ENCODE results near the gene FIBIN.
A peak's percentile ranks its signal among the peaks of the same experiment; 100 is the strongest.

FIBIN gene

DNA sequence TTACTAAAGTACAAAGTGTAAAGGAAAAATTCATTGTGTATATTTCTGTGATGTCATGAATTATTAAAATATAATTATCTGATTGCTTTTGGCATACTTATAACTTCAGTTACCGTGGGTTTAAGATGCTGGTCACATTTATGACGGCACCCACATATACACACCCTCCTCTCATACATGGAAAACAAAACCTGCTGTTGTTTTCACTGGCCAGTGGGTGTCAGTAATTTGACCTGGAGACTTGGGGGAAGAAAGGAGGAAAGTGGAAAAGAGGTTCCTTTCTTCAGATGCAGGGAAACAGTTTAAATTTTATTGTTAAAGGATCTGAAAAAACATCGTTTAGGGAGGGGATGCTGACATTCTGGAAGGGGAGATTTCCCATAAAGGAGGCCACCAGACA is 46.0 kb downstream of the FIBIN start:
- POLR2A ChIA-PET = no interaction called here
- no peak for DNase-seq (ENCODE audit: extremely low spot score)
- TF ChIP-seq, protein P1, sequence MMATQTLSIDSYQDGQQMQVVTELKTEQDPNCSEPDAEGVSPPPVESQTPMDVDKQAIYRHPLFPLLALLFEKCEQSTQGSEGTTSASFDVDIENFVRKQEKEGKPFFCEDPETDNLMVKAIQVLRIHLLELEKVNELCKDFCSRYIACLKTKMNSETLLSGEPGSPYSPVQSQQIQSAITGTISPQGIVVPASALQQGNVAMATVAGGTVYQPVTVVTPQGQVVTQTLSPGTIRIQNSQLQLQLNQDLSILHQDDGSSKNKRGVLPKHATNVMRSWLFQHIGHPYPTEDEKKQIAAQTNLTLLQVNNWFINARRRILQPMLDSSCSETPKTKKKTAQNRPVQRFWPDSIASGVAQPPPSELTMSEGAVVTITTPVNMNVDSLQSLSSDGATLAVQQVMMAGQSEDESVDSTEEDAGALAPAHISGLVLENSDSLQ (IDR thresholded peaks at IDR 0.05) = no peak
- TF ChIP-seq FOXA1 (IDR thresholded peaks at IDR 0.05) (no peak), NFRKB (IDR thresholded peaks at IDR 0.05) (no peak), SP1 (IDR thresholded peaks at IDR 0.05) (no peak), CTBP1 (IDR thresholded peaks at IDR 0.05; ENCODE audit: borderline replicate concordance) (no peak), TARDBP (IDR thresholded peaks at IDR 0.05) (no peak), HDGF (IDR thresholded peaks at IDR 0.05; ENCODE audit: borderline replicate concordance) (no peak), ZNF384 (IDR thresholded peaks at IDR 0.05) (no peak), SUZ12 (IDR thresholded peaks at IDR 0.05) (no peak), ELF4 (IDR thresholded peaks at IDR 0.05) (no peak), L3MBTL2 (conservative IDR thresholded peaks at IDR 0.05) (no peak), FOXK2 (IDR thresholded peaks at IDR 0.05) (no peak), BHLHE40 (IDR thresholded peaks at IDR 0.05; ENCODE audit: borderline replicate concordance) (no peak), ARNT (IDR thresholded peaks at IDR 0.05) (no peak), LEF1 (IDR thresholded peaks at IDR 0.05; ENCODE audit: borderline replicate concordance) (no peak), FOXM1 (IDR thresholded peaks at IDR 0.05; ENCODE audit: borderline replicate concordance) (no peak)
- CTCF ChIA-PET = no interaction called here

DNA sequence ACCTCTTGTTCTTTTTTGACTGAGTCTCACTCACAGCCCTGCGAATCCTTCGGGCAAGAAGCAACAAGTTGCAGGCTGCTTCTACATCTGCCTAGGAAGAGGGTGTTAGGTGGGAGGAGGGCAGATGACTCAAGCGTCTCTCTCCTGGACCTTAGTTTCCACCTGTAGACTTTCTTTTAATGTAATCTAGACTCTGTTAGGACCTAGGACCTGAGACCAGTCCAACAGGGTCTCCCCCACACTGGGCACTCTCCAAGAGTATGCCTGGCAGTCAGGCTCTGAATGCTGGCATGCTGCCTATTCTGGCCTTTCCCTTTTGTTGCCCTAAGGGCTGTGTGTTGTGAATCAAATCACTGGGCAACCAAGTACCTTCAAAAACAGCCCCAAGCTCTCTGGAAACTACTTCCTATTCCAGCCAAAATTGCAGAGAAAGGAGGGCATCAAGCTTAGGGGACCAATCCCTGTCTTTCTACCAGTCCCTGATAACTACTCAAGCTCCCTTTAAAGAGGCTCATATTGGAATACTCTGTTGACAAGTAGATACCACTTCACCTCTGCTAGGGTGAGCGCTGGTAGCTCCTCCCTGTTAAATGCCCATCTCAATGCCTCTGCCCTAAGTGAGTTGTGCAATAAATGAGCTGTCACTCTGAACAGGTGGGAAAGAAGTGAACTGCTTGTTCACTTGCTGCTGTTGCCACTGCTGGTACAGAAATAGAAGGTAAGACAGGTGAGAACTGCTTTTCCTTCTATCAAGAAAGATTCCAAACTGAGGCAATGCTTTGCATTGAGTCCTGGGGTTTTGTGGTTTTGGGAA is 46.6 kb downstream of the FIBIN start, which contains the start of gene BBOX1:
Gene BBOX1 (plus strand): TSS at position 514 of the 814 bp plus-strand sequence. CDS start 14,616 bp downstream, outside the sequence.
- no peak for TF ChIP-seq SP1 (IDR thresholded peaks at IDR 0.05)
- no peak for TF ChIP-seq ARNT (IDR thresholded peaks at IDR 0.05)
- TF ChIP-seq HDGF (IDR thresholded peaks at IDR 0.05; ENCODE audit: borderline replicate concordance) = no peak
- TF ChIP-seq, protein P1 (IDR thresholded peaks at IDR 0.05) = 0 out of 2 replicates have a peak, but pooled peaks have one; percentile 12
- TF ChIP-seq FOXA1 (IDR thresholded peaks at IDR 0.05) = no peak
- TF ChIP-seq LEF1 (IDR thresholded peaks at IDR 0.05; ENCODE audit: borderline replicate concordance) = no peak
- TF ChIP-seq NFRKB (IDR thresholded peaks at IDR 0.05) = no peak
- CTCF ChIA-PET = no interaction called here
- POLR2A ChIA-PET = no interaction called here
- no peak for DNase-seq (ENCODE audit: extremely low spot score)

DNA sequence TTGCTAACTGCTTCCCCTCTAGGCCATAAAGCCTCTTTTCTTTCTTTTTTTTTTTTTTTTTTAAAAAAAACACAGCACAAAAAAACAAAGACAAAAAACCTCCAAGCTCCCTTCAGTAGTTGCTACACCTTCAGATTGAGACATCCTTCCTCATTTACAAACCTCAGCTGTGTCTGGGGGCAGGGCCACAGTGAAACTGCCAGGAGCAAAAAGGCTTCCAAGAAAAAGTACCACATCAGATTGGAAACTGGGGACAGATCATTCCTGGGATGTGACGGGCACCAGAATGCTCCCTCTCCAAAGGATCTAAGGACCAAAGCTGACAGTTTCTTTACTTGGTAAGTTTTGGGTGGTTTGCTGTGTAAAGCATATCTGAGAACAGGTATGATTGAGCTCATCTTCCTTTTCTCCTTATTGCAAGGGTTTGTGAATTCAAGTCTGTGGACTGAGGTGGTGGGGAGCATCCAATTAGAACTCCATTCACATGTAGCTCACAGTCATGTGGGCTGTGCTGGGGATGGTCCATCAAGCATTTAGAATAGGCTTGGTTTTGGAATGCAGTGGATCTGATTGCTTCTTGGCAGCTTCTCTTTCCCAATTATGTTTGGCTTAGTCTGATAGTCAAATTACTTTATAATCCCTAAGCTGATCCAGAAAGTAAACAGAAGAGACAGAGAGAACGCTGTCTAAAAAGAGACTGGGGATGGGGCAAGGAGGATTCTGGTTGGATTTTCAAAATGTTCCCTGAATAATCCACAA is 47.4 kb downstream of the FIBIN start:
- no peak for DNase-seq (ENCODE audit: extremely low spot score)
- CTCF ChIA-PET = interaction anchor here (0.6 kb wide), 2 partner anchors 44 to 153 kb away, joined by 3 to 5 read pairs; no protein-coding TSS in a partner anchor
- TF ChIP-seq TARDBP (IDR thresholded peaks at IDR 0.05) = no peak
- TF ChIP-seq SUZ12 (IDR thresholded peaks at IDR 0.05) = no peak
- no peak for TF ChIP-seq ELF4 (IDR thresholded peaks at IDR 0.05)
- no peak for TF ChIP-seq BHLHE40 (IDR thresholded peaks at IDR 0.05; ENCODE audit: borderline replicate concordance)
- TF ChIP-seq L3MBTL2 (conservative IDR thresholded peaks at IDR 0.05) = no peak
- no peak for TF ChIP-seq SP1 (IDR thresholded peaks at IDR 0.05)
- TF ChIP-seq CTBP1 (IDR thresholded peaks at IDR 0.05; ENCODE audit: borderline replicate concordance) = no peak
- no peak for TF ChIP-seq NFRKB (IDR thresholded peaks at IDR 0.05)
- TF ChIP-seq FOXM1 (IDR thresholded peaks at IDR 0.05; ENCODE audit: borderline replicate concordance) = no peak
- TF ChIP-seq ZNF384 (IDR thresholded peaks at IDR 0.05) = no peak
- TF ChIP-seq HDGF (IDR thresholded peaks at IDR 0.05; ENCODE audit: borderline replicate concordance) = no peak
- TF ChIP-seq, protein P1 (IDR thresholded peaks at IDR 0.05) = no peak
- no peak for TF ChIP-seq ARNT (IDR thresholded peaks at IDR 0.05)
- TF ChIP-seq FOXK2 (IDR thresholded peaks at IDR 0.05) = no peak
- no peak for TF ChIP-seq FOXA1 (IDR thresholded peaks at IDR 0.05)
- TF ChIP-seq LEF1 (IDR thresholded peaks at IDR 0.05; ENCODE audit: borderline replicate concordance) = no peak
- POLR2A ChIA-PET = no interaction called here

All from HEK293T (cell line).